H9 (cell line): ENCODE data around the gene ISM2. TPM values are rescaled to one million over a fixed set of nuclear protein-coding genes. Genes with fewer than 3 reads are reported as not detected.

Experiments
- DNase-seq: peaks from one replicate; pipeline ENCODE4 v3.0.0-alpha.2; 2017
- H2AFZ ChIP-seq: one replicate; pipeline ENCODE4 v1.6.1; 2013; ENCODE audit warnings: mild to moderate bottlenecking, low read length, control low read depth, moderate library complexity
- H2AK5ac ChIP-seq: 2 replicates; pipeline ENCODE4 v1.6.1; 2013; ENCODE audit warnings: low read length, control low read depth, mixed read lengths; ENCODE audit not compliant: insufficient read length
- H2BK120ac ChIP-seq: one replicate; pipeline ENCODE4 v1.6.1; 2013; ENCODE audit warnings: low read depth, mild to moderate bottlenecking, low read length, control low read depth, inconsistent platforms; ENCODE audit not compliant: poor library complexity, severe bottlenecking
- H2BK12ac ChIP-seq: 2 replicates; pipeline ENCODE4 v1.6.1; 2013; ENCODE audit warnings: low read length, control low read depth, mixed read lengths, low read depth; ENCODE audit not compliant: insufficient read length
- H2BK15ac ChIP-seq: 2 replicates; pipeline ENCODE4 v1.6.1; 2013; ENCODE audit warnings: low read depth, low read length, control low read depth
- H2BK20ac ChIP-seq: one replicate; pipeline ENCODE4 v1.6.1; 2013; ENCODE audit warnings: low read depth, mild to moderate bottlenecking, low read length, control low read depth, inconsistent platforms; ENCODE audit not compliant: poor library complexity, severe bottlenecking
- H2BK5ac ChIP-seq: 2 replicates; pipeline ENCODE4 v1.6.1; 2013; ENCODE audit warnings: low read length, control low read depth, mixed read lengths; ENCODE audit not compliant: insufficient read length
- H3K14ac ChIP-seq: 2 replicates; pipeline ENCODE4 v1.6.1; 2013; ENCODE audit warnings: low read length, control low read depth; ENCODE audit not compliant: insufficient read depth
- H3K18ac ChIP-seq: 2 replicates; pipeline ENCODE4 v1.6.1; 2013; ENCODE audit warnings: low read depth, mild to moderate bottlenecking, mixed read lengths, low read length, control low read depth; ENCODE audit not compliant: insufficient read length
- H3K23ac ChIP-seq: 2 replicates; pipeline ENCODE4 v1.6.1; 2013; ENCODE audit warnings: low read length, control low read depth, mixed read lengths, low read depth; ENCODE audit not compliant: insufficient read length
- H3K23me2 ChIP-seq: 2 replicates; pipeline ENCODE4 v1.6.1; 2013; ENCODE audit warnings: low read depth, mild to moderate bottlenecking, mixed read lengths, low read length, control low read depth; ENCODE audit not compliant: insufficient read length, poor library complexity, severe bottlenecking
- H3K27ac ChIP-seq: 2 replicates; pipeline ENCODE4 v1.5.1; 2013; ENCODE audit warnings: low read length, control low read depth, mixed read lengths, low read depth; ENCODE audit not compliant: insufficient read length
- H3K27me3 ChIP-seq: 2 replicates; pipeline ENCODE4 v1.6.1; 2013; ENCODE audit warnings: low read length, control low read depth, inconsistent platforms; ENCODE audit not compliant: insufficient read depth
- H3K4ac ChIP-seq: 2 replicates; pipeline ENCODE4 v1.6.1; 2013; ENCODE audit warnings: low read depth, mild to moderate bottlenecking, control low read depth, inconsistent platforms, low read length, moderate library complexity
- H3K4me1 ChIP-seq: 2 replicates; pipeline ENCODE4 v1.6.1; 2013; ENCODE audit warnings: low read length, control low read depth, inconsistent platforms; ENCODE audit not compliant: insufficient read depth
- H3K4me2 ChIP-seq: 2 replicates; pipeline ENCODE4 v1.6.1; 2013; ENCODE audit warnings: low read length, control low read depth, mixed read lengths; ENCODE audit not compliant: insufficient read length, insufficient read depth
- H3K56ac ChIP-seq: 2 replicates; pipeline ENCODE4 v1.6.1; 2013; ENCODE audit warnings: low read depth, mild to moderate bottlenecking, mixed read lengths, low read length, control low read depth; ENCODE audit not compliant: insufficient read length
- H3K79me1 ChIP-seq: 2 replicates; pipeline ENCODE4 v1.6.1; 2013; ENCODE audit warnings: low read depth, mild to moderate bottlenecking, moderate library complexity, low read length, control low read depth, inconsistent platforms; ENCODE audit not compliant: insufficient read depth, poor library complexity, severe bottlenecking
- H3K79me2 ChIP-seq: 2 replicates; pipeline ENCODE4 v1.6.1; 2013; ENCODE audit warnings: low read length, control low read depth, inconsistent platforms; ENCODE audit not compliant: insufficient read depth
- H3K9ac ChIP-seq: 2 replicates; pipeline ENCODE4 v1.6.1; 2013; ENCODE audit warnings: low read length, control low read depth, mixed read lengths; ENCODE audit not compliant: insufficient read length; ENCODE audit errors: extremely low read depth
- H3K9me3 ChIP-seq: one replicate; pipeline ENCODE4 v1.6.1; 2013; ENCODE audit warnings: low read depth, low read length, inconsistent platforms; ENCODE audit not compliant: control insufficient read depth
- H3T11ph ChIP-seq: one replicate; pipeline ENCODE4 v1.6.1; 2013; ENCODE audit warnings: mild to moderate bottlenecking, low read length, control low read depth, inconsistent platforms
- H4K20me1 ChIP-seq: one replicate; pipeline ENCODE4 v1.6.1; 2013; ENCODE audit not compliant: control insufficient read depth, insufficient read length, insufficient read depth
- H4K5ac ChIP-seq: 2 replicates; pipeline ENCODE4 v1.6.1; 2013; ENCODE audit warnings: low read depth, mild to moderate bottlenecking, mixed read lengths, low read length, control low read depth; ENCODE audit not compliant: insufficient read length
- H4K8ac ChIP-seq: replicated peaks from 2 replicates; pipeline ENCODE4 v1.6.1; 2013; ENCODE audit warnings: low read length, control low read depth, mixed read lengths, low read depth; ENCODE audit not compliant: insufficient read length
- H4K91ac ChIP-seq: 2 replicates; pipeline ENCODE4 v1.6.1; 2013; ENCODE audit warnings: low read depth, mild to moderate bottlenecking, moderate library complexity, mixed read lengths, low read length, control low read depth; ENCODE audit not compliant: insufficient read length
- H3K27ac Mint-ChIP-seq, 3 experiments: 2 replicates in 2 of 3; 3 replicates in 1 of 3; pipeline ENCODE4 v1.8.0; 2020 to 2021; ENCODE audit warnings: mixed read lengths in 3 of 3, mild to moderate bottlenecking in 1 of 3, moderate library complexity in 1 of 3
- H3K27me3 Mint-ChIP-seq: 2 replicates; pipeline ENCODE4 v1.8.0; 2021; ENCODE audit warnings: low read depth, mild to moderate bottlenecking, moderate library complexity, mixed read lengths
- H3K36me3 Mint-ChIP-seq, 3 experiments: 2 replicates in 2 of 3; 3 replicates in 1 of 3; pipeline ENCODE4 v1.8.0; 2020 to 2021; ENCODE audit warnings: low read depth in 3 of 3, mixed read lengths in 3 of 3; ENCODE audit not compliant: insufficient read depth in 1 of 3
- H3K4me1 Mint-ChIP-seq, 2 experiments: 2 replicates each; pipeline ENCODE4 v1.8.0; 2020; ENCODE audit warnings: mixed read lengths in 2 of 2
- H3K4me3 Mint-ChIP-seq, 2 experiments: 2 replicates in 1 of 2; 3 replicates in 1 of 2; pipeline ENCODE4 v1.8.0; 2020 to 2021; ENCODE audit warnings: mild to moderate bottlenecking in 2 of 2, mixed read lengths in 2 of 2, moderate library complexity in 1 of 2
- H3K9me3 Mint-ChIP-seq, 2 experiments: 2 replicates in 1 of 2; 3 replicates in 1 of 2; pipeline ENCODE4 v1.8.0; 2020; ENCODE audit warnings: mild to moderate bottlenecking in 2 of 2, mixed read lengths in 2 of 2, moderate library complexity in 1 of 2
- CTCF ChIP-seq: fragments of 200-600 bp; sonication (generic); conservative IDR thresholded peaks from 3 replicates; pipeline ENCODE4 v1.8.0; 2021; ENCODE audit warnings: antibody characterized with exemption, mild to moderate bottlenecking
- total RNA-seq: library from RNA; stranded (reverse); gene quantifications from 2 replicates; pipeline ENCODE4 v1.2.1, GENCODE V29; 2021

The ISM2 gene
- total RNA-seq, 1 experiment from 2014 or later = 0.39 TPM

GRCh38 chr14:77529963-77530362 is 31.3 kb upstream of the ISM2 start:
- no peak overlapping the region for H3K4me2 ChIP-seq
- H3K27ac ChIP-seq = no peak overlapping the region
- TF ChIP-seq CTCF = no peak
- H3K79me2 ChIP-seq = no peaks in the 10 kb centered on the region
- Mint-ChIP-seq H3K36me3 (peaks cover 8 to 14% (median 13%) of the 10 kb centered on the region in 3 experiments; a peak in 6 of 7 replicates), H3K4me3 (no peak overlapping the region), H3K27ac (no peak overlapping the region), H3K4me1 (no peaks in the 10 kb centered on the region), H3K9me3 (no peaks in the 10 kb centered on the region), H3K27me3 (no peaks in the 10 kb centered on the region)
- H2BK15ac ChIP-seq = no peak overlapping the region
- H3K27me3 ChIP-seq = no peaks in the 10 kb centered on the region
- no peak overlapping the region for H3T11ph ChIP-seq
- H4K91ac ChIP-seq = no peak overlapping the region
- H2AK5ac ChIP-seq = no peak overlapping the region
- no peak overlapping the region for H2BK120ac ChIP-seq
- no peak overlapping the region for H3K18ac ChIP-seq
- no peak overlapping the region for H3K14ac ChIP-seq
- no peaks in the 10 kb centered on the region for H3K79me1 ChIP-seq
- H2BK12ac ChIP-seq = no peak overlapping the region
- no peak overlapping the region for H2BK5ac ChIP-seq
- no peak overlapping the region for H3K9ac ChIP-seq
- H3K9me3 ChIP-seq = no peaks in the 10 kb centered on the region
- no peak overlapping the region for H4K8ac ChIP-seq
- H2BK20ac ChIP-seq = no peak overlapping the region
- no peaks in the 10 kb centered on the region for H3K23me2 ChIP-seq
- H3K23ac ChIP-seq = no peak overlapping the region
- H2AFZ ChIP-seq = no peak overlapping the region
- no peak for DNase-seq
- no peaks in the 10 kb centered on the region for H4K20me1 ChIP-seq
- H3K56ac ChIP-seq = no peak overlapping the region
- H4K5ac ChIP-seq = no peak overlapping the region
- no peak overlapping the region for H3K4ac ChIP-seq
- no peaks in the 10 kb centered on the region for H3K4me1 ChIP-seq
